ENCODE measurements around the gene CMTM8. TPM values are rescaled to one million over a fixed set of nuclear protein-coding genes. Genes with fewer than 3 reads are reported as not detected.

CMTM8 gene
- total RNA-seq, 1 donor from 2014 or later: not detected

GRCh38 chr3:32200992-32201758, 37.3 kb upstream of the CMTM8 start:
- no peak overlapping the region for H3K4me3 ChIP-seq (ENCODE audit: low read length in 3 of 3)
- peak overlapping the region; percentile 79 for H3K27ac ChIP-seq (ENCODE audit: low read depth, low read length)
- no peak overlapping the region for H3K9ac ChIP-seq (ENCODE audit: low read depth in 1 of 3, low read length in 3 of 3)
- H3K4me1 ChIP-seq (ENCODE audit: control insufficient read depth in 3 of 3, insufficient read depth in 3 of 3, low read length in 3 of 3): peaks cover 16 to 20% (median 20%) of the 10 kb centered on the region in 3 donors
- H3K36me3 ChIP-seq (ENCODE audit: control insufficient read depth in 3 of 3, insufficient read depth in 3 of 3, low read length in 3 of 3): no peaks in the 10 kb centered on the region
- H3K27me3 ChIP-seq (ENCODE audit: control insufficient read depth in 3 of 3, insufficient read depth in 3 of 3, low read length in 3 of 3): peaks cover 0 to 2% (median 0%) of the 10 kb centered on the region in 3 donors
- H3K9me3 ChIP-seq (ENCODE audit: control insufficient read depth in 3 of 3, low read length in 3 of 3): no peaks in the 10 kb centered on the region

- Histone ChIP-seq H3K4me1 (ENCODE audit: control insufficient read depth in 3 of 3, insufficient read depth in 3 of 3, low read length in 3 of 3) (peaks cover 14 to 20% (median 16%) of the 10 kb centered on the region in 3 donors), H3K27ac (ENCODE audit: low read depth, low read length) (peak overlapping the region; percentile 79), H3K27me3 (ENCODE audit: control insufficient read depth in 3 of 3, insufficient read depth in 3 of 3, low read length in 3 of 3) (peaks cover 0 to 2% (median 0%) of the 10 kb centered on the region in 3 donors), H3K36me3 (ENCODE audit: control insufficient read depth in 3 of 3, insufficient read depth in 3 of 3, low read length in 3 of 3) (no peaks in the 10 kb centered on the region), H3K9me3 (ENCODE audit: control insufficient read depth in 3 of 3, low read length in 3 of 3) (no peaks in the 10 kb centered on the region), H3K4me3 (ENCODE audit: low read length in 3 of 3) (no peak overlapping the region), H3K9ac (ENCODE audit: low read depth in 1 of 3, low read length in 3 of 3) (no peak overlapping the region)
Observed at GRCh38 chr3:32202496-32202895, 36.0 kb upstream of the CMTM8 start.

GRCh38 chr3:32203854-32204253, 34.6 kb upstream of the CMTM8 start:
- no peaks in the 10 kb centered on the region for H3K27me3 ChIP-seq (ENCODE audit: control insufficient read depth in 3 of 3, insufficient read depth in 3 of 3, low read length in 3 of 3)
- no peak overlapping the region for H3K9ac ChIP-seq (ENCODE audit: low read depth in 1 of 3, low read length in 3 of 3)
- H3K9me3 ChIP-seq (ENCODE audit: control insufficient read depth in 3 of 3, low read length in 3 of 3): no peaks in the 10 kb centered on the region
- no peak overlapping the region for H3K27ac ChIP-seq (ENCODE audit: low read depth, low read length)
- no peak overlapping the region for H3K4me3 ChIP-seq (ENCODE audit: low read length in 3 of 3)
- H3K4me1 ChIP-seq (ENCODE audit: control insufficient read depth in 3 of 3, insufficient read depth in 3 of 3, low read length in 3 of 3): peaks cover 11 to 19% (median 16%) of the 10 kb centered on the region in 3 donors
- no peaks in the 10 kb centered on the region for H3K36me3 ChIP-seq (ENCODE audit: control insufficient read depth in 3 of 3, insufficient read depth in 3 of 3, low read length in 3 of 3)

- Histone ChIP-seq H3K27me3 (ENCODE audit: control insufficient read depth in 3 of 3, insufficient read depth in 3 of 3, low read length in 3 of 3) (no peaks in the 10 kb centered on the region), H3K4me3 (ENCODE audit: low read length in 3 of 3) (no peak overlapping the region), H3K4me1 (ENCODE audit: control insufficient read depth in 3 of 3, insufficient read depth in 3 of 3, low read length in 3 of 3) (no peaks in the 10 kb centered on the region), H3K27ac (ENCODE audit: low read depth, low read length) (no peak overlapping the region), H3K9ac (ENCODE audit: low read depth in 1 of 3, low read length in 3 of 3) (no peak overlapping the region), H3K9me3 (ENCODE audit: control insufficient read depth in 3 of 3, low read length in 3 of 3) (no peaks in the 10 kb centered on the region), H3K36me3 (ENCODE audit: control insufficient read depth in 3 of 3, insufficient read depth in 3 of 3, low read length in 3 of 3) (no peaks in the 10 kb centered on the region)
Observed at GRCh38 chr3:32208447-32208846, 30.0 kb upstream of the CMTM8 start.

- H3K27me3 ChIP-seq (ENCODE audit: control insufficient read depth in 3 of 3, insufficient read depth in 3 of 3, low read length in 3 of 3): no peaks in the 10 kb centered on the region
- no peak overlapping the region for H3K27ac ChIP-seq (ENCODE audit: low read depth, low read length)
- no peak overlapping the region for H3K4me3 ChIP-seq (ENCODE audit: low read length in 3 of 3)
- no peaks in the 10 kb centered on the region for H3K36me3 ChIP-seq (ENCODE audit: control insufficient read depth in 3 of 3, insufficient read depth in 3 of 3, low read length in 3 of 3)
- no peak overlapping the region for H3K9ac ChIP-seq (ENCODE audit: low read depth in 1 of 3, low read length in 3 of 3)
- no peaks in the 10 kb centered on the region for H3K4me1 ChIP-seq (ENCODE audit: control insufficient read depth in 3 of 3, insufficient read depth in 3 of 3, low read length in 3 of 3)
- peaks cover 0 to 2% (median 0%) of the 10 kb centered on the region in 3 donors for H3K9me3 ChIP-seq (ENCODE audit: control insufficient read depth in 3 of 3, low read length in 3 of 3)
Observed at GRCh38 chr3:32215185-32215584, 23.3 kb upstream of the CMTM8 start.

GRCh38 chr3:32216172-32216783, 22.2 kb upstream of the CMTM8 start:
- Histone ChIP-seq H3K4me1 (ENCODE audit: control insufficient read depth in 3 of 3, insufficient read depth in 3 of 3, low read length in 3 of 3) (no peaks in the 10 kb centered on the region), H3K27me3 (ENCODE audit: control insufficient read depth in 3 of 3, insufficient read depth in 3 of 3, low read length in 3 of 3) (no peaks in the 10 kb centered on the region), H3K27ac (ENCODE audit: low read depth, low read length) (no peak overlapping the region), H3K9me3 (ENCODE audit: control insufficient read depth in 3 of 3, low read length in 3 of 3) (peaks cover 0 to 2% (median 0%) of the 10 kb centered on the region in 3 donors), H3K9ac (ENCODE audit: low read depth in 1 of 3, low read length in 3 of 3) (no peak overlapping the region), H3K36me3 (ENCODE audit: control insufficient read depth in 3 of 3, insufficient read depth in 3 of 3, low read length in 3 of 3) (no peaks in the 10 kb centered on the region), H3K4me3 (ENCODE audit: low read length in 3 of 3) (no peak overlapping the region)

GRCh38 chr3:32217339-32217738, 21.1 kb upstream of the CMTM8 start:
- Histone ChIP-seq H3K4me3 (ENCODE audit: low read length in 3 of 3) (no peak overlapping the region), H3K9ac (ENCODE audit: low read depth in 1 of 3, low read length in 3 of 3) (no peak overlapping the region), H3K36me3 (ENCODE audit: control insufficient read depth in 3 of 3, insufficient read depth in 3 of 3, low read length in 3 of 3) (no peaks in the 10 kb centered on the region), H3K27me3 (ENCODE audit: control insufficient read depth in 3 of 3, insufficient read depth in 3 of 3, low read length in 3 of 3) (no peaks in the 10 kb centered on the region), H3K27ac (ENCODE audit: low read depth, low read length) (no peak overlapping the region), H3K9me3 (ENCODE audit: control insufficient read depth in 3 of 3, low read length in 3 of 3) (peaks cover 0 to 2% (median 0%) of the 10 kb centered on the region in 3 donors), H3K4me1 (ENCODE audit: control insufficient read depth in 3 of 3, insufficient read depth in 3 of 3, low read length in 3 of 3) (no peaks in the 10 kb centered on the region)

GRCh38 chr3:32219537-32219936, 18.9 kb upstream of the CMTM8 start:
- Histone ChIP-seq H3K9me3 (ENCODE audit: control insufficient read depth in 3 of 3, low read length in 3 of 3) (peaks cover 0 to 2% (median 0%) of the 10 kb centered on the region in 3 donors), H3K9ac (ENCODE audit: low read depth in 1 of 3, low read length in 3 of 3) (no peak overlapping the region), H3K4me1 (ENCODE audit: control insufficient read depth in 3 of 3, insufficient read depth in 3 of 3, low read length in 3 of 3) (no peaks in the 10 kb centered on the region), H3K36me3 (ENCODE audit: control insufficient read depth in 3 of 3, insufficient read depth in 3 of 3, low read length in 3 of 3) (no peaks in the 10 kb centered on the region), H3K27ac (ENCODE audit: low read depth, low read length) (no peak overlapping the region), H3K4me3 (ENCODE audit: low read length in 3 of 3) (no peak overlapping the region), H3K27me3 (ENCODE audit: control insufficient read depth in 3 of 3, insufficient read depth in 3 of 3, low read length in 3 of 3) (no peaks in the 10 kb centered on the region)

- H3K4me3 ChIP-seq (ENCODE audit: low read length in 3 of 3): no peak overlapping the region
- H3K36me3 ChIP-seq (ENCODE audit: control insufficient read depth in 3 of 3, insufficient read depth in 3 of 3, low read length in 3 of 3): no peaks in the 10 kb centered on the region
- H3K9ac ChIP-seq (ENCODE audit: low read depth in 1 of 3, low read length in 3 of 3): no peak overlapping the region
- H3K27me3 ChIP-seq (ENCODE audit: control insufficient read depth in 3 of 3, insufficient read depth in 3 of 3, low read length in 3 of 3): no peaks in the 10 kb centered on the region
- H3K9me3 ChIP-seq (ENCODE audit: control insufficient read depth in 3 of 3, low read length in 3 of 3): peaks cover 0 to 2% (median 0%) of the 10 kb centered on the region in 3 donors
- H3K4me1 ChIP-seq (ENCODE audit: control insufficient read depth in 3 of 3, insufficient read depth in 3 of 3, low read length in 3 of 3): no peaks in the 10 kb centered on the region
- no peak overlapping the region for H3K27ac ChIP-seq (ENCODE audit: low read depth, low read length)
Observed at GRCh38 chr3:32220006-32220405, 18.5 kb upstream of the CMTM8 start.

- no peak overlapping the region for H3K9ac ChIP-seq (ENCODE audit: low read depth in 1 of 3, low read length in 3 of 3)
- H3K4me1 ChIP-seq (ENCODE audit: control insufficient read depth in 3 of 3, insufficient read depth in 3 of 3, low read length in 3 of 3): no peaks in the 10 kb centered on the region
- H3K36me3 ChIP-seq (ENCODE audit: control insufficient read depth in 3 of 3, insufficient read depth in 3 of 3, low read length in 3 of 3): no peaks in the 10 kb centered on the region
- H3K9me3 ChIP-seq (ENCODE audit: control insufficient read depth in 3 of 3, low read length in 3 of 3): peaks cover 0 to 2% (median 0%) of the 10 kb centered on the region in 3 donors
- H3K4me3 ChIP-seq (ENCODE audit: low read length in 3 of 3): no peak overlapping the region
- H3K27ac ChIP-seq (ENCODE audit: low read depth, low read length): no peak overlapping the region
- H3K27me3 ChIP-seq (ENCODE audit: control insufficient read depth in 3 of 3, insufficient read depth in 3 of 3, low read length in 3 of 3): no peaks in the 10 kb centered on the region
Observed at GRCh38 chr3:32222950-32223349, 15.5 kb upstream of the CMTM8 start.

Data from skeletal muscle tissue (tissue), 4 donors.